Ishikawa (cell line): ENCODE measurements around the gene RUVBL1.

Experiments used
- CEBPB ChIP-seq: IDR thresholded peaks from 2 replicates; pipeline ENCODE4 v1.6.1; 2012
- CREB1 ChIP-seq: IDR thresholded peaks from 2 replicates; pipeline ENCODE4 v1.6.1; 2012; ENCODE audit warnings: low read depth
- EGR1 ChIP-seq: IDR thresholded peaks from 2 replicates; pipeline ENCODE4 v1.6.1; 2012
- EP300 ChIP-seq: IDR thresholded peaks from 2 replicates; pipeline ENCODE4 v1.6.1; 2012; ENCODE audit warnings: borderline replicate concordance
- FOXM1 ChIP-seq: IDR thresholded peaks from 2 replicates; pipeline ENCODE4 v1.6.1; 2012; ENCODE audit warnings: low read depth, borderline replicate concordance
- MAX ChIP-seq: IDR thresholded peaks from 2 replicates; pipeline ENCODE4 v1.6.1; 2012
- NFIC ChIP-seq: IDR thresholded peaks from 2 replicates; pipeline ENCODE4 v1.6.1; 2012
- RAD21 ChIP-seq: IDR thresholded peaks from 2 replicates; pipeline ENCODE4 v1.6.1; 2012; ENCODE audit warnings: low read depth
- REST ChIP-seq: IDR thresholded peaks from 2 replicates; pipeline ENCODE4 v1.6.1; 2012; ENCODE audit warnings: low read depth, mild to moderate bottlenecking
- TAF1 ChIP-seq: IDR thresholded peaks from 2 replicates; pipeline ENCODE4 v1.6.1; 2012; ENCODE audit warnings: low read depth, mild to moderate bottlenecking
- TCF12 ChIP-seq: IDR thresholded peaks from 2 replicates; pipeline ENCODE4 v1.6.1; 2012; ENCODE audit warnings: low read depth
- TEAD4 ChIP-seq: IDR thresholded peaks from 2 replicates; pipeline ENCODE4 v1.6.1; 2012
- USF1 ChIP-seq: IDR thresholded peaks from 2 replicates; pipeline ENCODE4 v1.6.1; 2012
- YY1 ChIP-seq: IDR thresholded peaks from 2 replicates; pipeline ENCODE4 v1.6.1; 2012; ENCODE audit warnings: low read depth
- ZBTB7A ChIP-seq: IDR thresholded peaks from 2 replicates; pipeline ENCODE4 v1.6.1; 2012; ENCODE audit warnings: low read depth

The RUVBL1 gene

GRCh38 chr3:128076483-128077201 lies 47.0 kb downstream of the RUVBL1 start:
- TF ChIP-seq TEAD4 (no peak), CEBPB (no peak), NFIC (no peak), ZBTB7A (no peak)

- TF ChIP-seq RAD21 = peak; percentile 54; the same call in 1 of the 2 replicates
- TF ChIP-seq MAX = peak; percentile 30; the same call in 1 of the 2 replicates
- TF ChIP-seq EGR1 = peak; percentile 24; the same call in 1 of the 2 replicates
- TF ChIP-seq NFIC = no peak
- TF ChIP-seq CREB1 = no peak
- TF ChIP-seq EP300 = 0 out of 2 replicates have a peak, but pooled peaks have one; percentile 27
Measured at GRCh38 chr3:128075522-128076482, 47.8 kb downstream of the RUVBL1 start.

- TF ChIP-seq YY1 (no peak), REST (no peak), EGR1 (no peak), NFIC (no peak), RAD21 (no peak), FOXM1 (no peak), TAF1 (no peak)
Measured at GRCh38 chr3:128074851-128075521, 48.6 kb downstream of the RUVBL1 start.

GRCh38 chr3:128073807-128074206 lies 49.8 kb downstream of the RUVBL1 start:
- TF ChIP-seq EP300 (no peak), TEAD4 (no peak), YY1 (no peak), MAX (no peak), REST (no peak), ZBTB7A (no peak), RAD21 (no peak), EGR1 (no peak), TAF1 (no peak), FOXM1 (no peak), USF1 (no peak), TCF12 (no peak), NFIC (no peak), CEBPB (no peak), CREB1 (no peak)

GRCh38 chr3:128073185-128073725 lies 50.4 kb downstream of the RUVBL1 start:
- TF ChIP-seq EP300 (no peak), CREB1 (no peak)
